Measurements from ENCODE around the gene UBE2QL1.

UBE2QL1 gene

GRCh38 chr5:6494939-6495338 is 46.3 kb downstream of the UBE2QL1 start (continued):
- TF ChIP-seq, protein P1, sequence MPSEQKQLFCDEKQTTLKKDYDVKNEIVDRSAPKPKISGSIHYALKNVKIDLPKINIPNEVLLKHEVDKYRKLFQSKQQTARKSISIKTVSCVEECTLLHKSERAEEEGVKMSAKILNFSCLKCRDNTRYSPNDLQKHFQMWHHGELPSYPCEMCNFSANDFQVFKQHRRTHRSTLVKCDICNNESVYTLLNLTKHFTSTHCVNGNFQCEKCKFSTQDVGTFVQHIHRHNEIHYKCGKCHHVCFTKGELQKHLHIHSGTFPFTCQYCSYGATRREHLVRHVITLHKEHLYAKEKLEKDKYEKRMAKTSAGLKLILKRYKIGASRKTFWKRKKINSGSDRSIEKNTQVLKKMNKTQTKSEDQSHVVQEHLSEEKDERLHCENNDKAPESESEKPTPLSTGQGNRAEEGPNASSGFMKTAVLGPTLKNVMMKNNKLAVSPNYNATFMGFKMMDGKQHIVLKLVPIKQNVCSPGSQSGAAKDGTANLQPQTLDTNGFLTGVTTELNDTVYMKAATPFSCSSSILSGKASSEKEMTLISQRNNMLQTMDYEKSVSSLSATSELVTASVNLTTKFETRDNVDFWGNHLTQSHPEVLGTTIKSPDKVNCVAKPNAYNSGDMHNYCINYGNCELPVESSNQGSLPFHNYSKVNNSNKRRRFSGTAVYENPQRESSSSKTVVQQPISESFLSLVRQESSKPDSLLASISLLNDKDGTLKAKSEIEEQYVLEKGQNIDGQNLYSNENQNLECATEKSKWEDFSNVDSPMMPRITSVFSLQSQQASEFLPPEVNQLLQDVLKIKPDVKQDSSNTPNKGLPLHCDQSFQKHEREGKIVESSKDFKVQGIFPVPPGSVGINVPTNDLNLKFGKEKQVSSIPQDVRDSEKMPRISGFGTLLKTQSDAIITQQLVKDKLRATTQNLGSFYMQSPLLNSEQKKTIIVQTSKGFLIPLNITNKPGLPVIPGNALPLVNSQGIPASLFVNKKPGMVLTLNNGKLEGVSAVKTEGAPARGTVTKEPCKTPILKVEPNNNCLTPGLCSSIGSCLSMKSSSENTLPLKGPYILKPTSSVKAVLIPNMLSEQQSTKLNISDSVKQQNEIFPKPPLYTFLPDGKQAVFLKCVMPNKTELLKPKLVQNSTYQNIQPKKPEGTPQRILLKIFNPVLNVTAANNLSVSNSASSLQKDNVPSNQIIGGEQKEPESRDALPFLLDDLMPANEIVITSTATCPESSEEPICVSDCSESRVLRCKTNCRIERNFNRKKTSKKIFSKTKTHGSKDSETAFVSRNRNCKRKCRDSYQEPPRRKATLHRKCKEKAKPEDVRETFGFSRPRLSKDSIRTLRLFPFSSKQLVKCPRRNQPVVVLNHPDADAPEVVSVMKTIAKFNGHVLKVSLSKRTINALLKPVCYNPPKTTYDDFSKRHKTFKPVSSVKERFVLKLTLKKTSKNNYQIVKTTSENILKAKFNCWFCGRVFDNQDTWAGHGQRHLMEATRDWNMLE (tag by site-specific recombination; conservative IDR thresholded peaks at IDR 0.05; ENCODE audit: low read depth) = no peak
- TF ChIP-seq ZNF624 (tag by site-specific recombination; IDR thresholded peaks at IDR 0.05) (no peak), ZNF132 (tag by site-specific recombination; IDR thresholded peaks at IDR 0.05; ENCODE audit: borderline replicate concordance) (no peak), ZNF777 (tag by site-specific recombination; IDR thresholded peaks at IDR 0.05; ENCODE audit: borderline replicate concordance) (no peak), ZNF433 (tag by site-specific recombination; IDR thresholded peaks at IDR 0.05; ENCODE audit: low read depth) (no peak), ZNF692 (tag by site-specific recombination; IDR thresholded peaks at IDR 0.05) (no peak), ZNF473 (tag by site-specific recombination; IDR thresholded peaks at IDR 0.05) (no peak), ZNF426 (tag by site-specific recombination; IDR thresholded peaks at IDR 0.05) (no peak), TCF7L2 (IDR thresholded peaks at IDR 0.05; ENCODE audit: borderline replicate concordance, low read depth, low read length) (no peak), ZNF26 (tag by site-specific recombination; IDR thresholded peaks at IDR 0.05) (no peak)

GRCh38 chr5:6495433-6496206 is 47.0 kb downstream of the UBE2QL1 start:
- POLR2A ChIA-PET = no interaction called here
- CTCF ChIA-PET = no interaction called here

More at GRCh38 chr5:6495433-6496206, 47.0 kb downstream of the UBE2QL1 start:
- H3K36me3 ChIP-seq (ENCODE audit: control insufficient read depth in 2 of 2, insufficient read depth in 1 of 2, low read length in 2 of 2) = peaks cover 0 to 4% of the 10 kb centered on the region in 2 experiments; a peak in 1 of 3 replicates
- no peak overlapping the region for H3K27ac ChIP-seq (ENCODE audit: extremely low read depth, low read depth, low read length)
- H3K4me3 ChIP-seq (ENCODE audit: low read depth, low read length) = no peak overlapping the region
- H3K4me1 ChIP-seq (ENCODE audit: control insufficient read depth, insufficient read depth, low read length) = no peaks in the 10 kb centered on the region
- no peaks in the 10 kb centered on the region for H3K9me3 ChIP-seq (ENCODE audit: control insufficient read depth, insufficient read depth, low read depth, low read length)
- no peak for TF ChIP-seq ZNF404 (tag by site-specific recombination; IDR thresholded peaks at IDR 0.05)
- TF ChIP-seq, protein P1 (tag by site-specific recombination; conservative IDR thresholded peaks at IDR 0.05; ENCODE audit: low read depth) = no peak
- TF ChIP-seq ZNF24 (tag by site-specific recombination; IDR thresholded peaks at IDR 0.05) = no peak
- TF ChIP-seq KLF17 (tag by site-specific recombination; IDR thresholded peaks at IDR 0.05) = no peak
- TF ChIP-seq ZBTB21 (tag by site-specific recombination; IDR thresholded peaks at IDR 0.05) = no peak
- TF ChIP-seq ZNF416 (tag by site-specific recombination; IDR thresholded peaks at IDR 0.05) = no peak
- TF ChIP-seq GFI1B (tag by site-specific recombination; IDR thresholded peaks at IDR 0.05) = no peak

All from HEK293 (cell line).